Left ventricle myocardium inferior (tissue), 1 donor: ENCODE measurements around the gene SV2B. TPM values are rescaled to one million over a fixed set of nuclear protein-coding genes. Genes with fewer than 3 reads are reported as not detected.
"Not testable (repeated sequence)": the region's sequence is repeated elsewhere in the genome, so short reads cannot be mapped to it uniquely, and the experiment has no call there.

Experiments used
- DNase-seq: peaks from one replicate; pipeline ENCODE4 v3.0.0-alpha.2; 2020
- H3K27ac ChIP-seq: fragments of 200-600 bp; replicated peaks from 2 replicates; pipeline ENCODE4 v1.8.0; 2021
- H3K27me3 ChIP-seq: fragments of 200-600 bp; 2 replicates; pipeline ENCODE4 v1.8.0; 2021; ENCODE audit warnings: low read depth
- H3K36me3 ChIP-seq: fragments of 200-600 bp; 2 replicates; pipeline ENCODE4 v1.8.0; 2021
- H3K4me1 ChIP-seq: fragments of 200-600 bp; 2 replicates; pipeline ENCODE4 v1.8.0; 2021
- H3K4me3 ChIP-seq: fragments of 200-600 bp; 2 replicates; pipeline ENCODE4 v1.8.0; 2021; ENCODE audit warnings: mild to moderate bottlenecking, moderate library complexity
- H3K9me3 ChIP-seq: fragments of 200-600 bp; replicated peaks from 2 replicates; pipeline ENCODE4 v1.8.0; 2021
- CTCF ChIP-seq: fragments of 200-600 bp; IDR thresholded peaks from 2 replicates; pipeline ENCODE4 v1.8.0; 2021; ENCODE audit warnings: antibody characterized with exemption, mild to moderate bottlenecking, borderline replicate concordance
- intact Hi-C: fragments of 100-400 bp; cut with micrococcal nuclease; formaldehyde crosslinking; loops from one replicate; pipeline ENCODE4 v1.11.0; 2022
- total RNA-seq: library from RNA; stranded (reverse); fragmentation: NEBNext Ultra II Directional; extraction: Animal tissue kit (Norgen Biotek cat#: 25700); gene quantifications from one replicate; pipeline ENCODE4 v1.2.1, GENCODE V29; 2021
- donor health status: DM: no; HTN: yes; CAD: no; lungs with severe emphysema.

Gene SV2B
- total RNA-seq, 1 donor from 2014 or later = 2.8 TPM

- Histone ChIP-seq H3K27me3 (no peaks in the 10 kb centered on the region), H3K4me3 (no peak overlapping the region), H3K9me3 (peaks cover 33% of the 10 kb centered on the region), H3K4me1 (no peaks in the 10 kb centered on the region), H3K27ac (no peak overlapping the region), H3K36me3 (no peaks in the 10 kb centered on the region)
- no peak for DNase-seq
- intact Hi-C loops = no loop called here
- TF ChIP-seq CTCF = no peak
Observed at GRCh38 chr15:91077029-91077428, 23.0 kb upstream of the SV2B start.

- intact Hi-C loops = not testable (repeated sequence)
Observed at GRCh38 chr15:91093866-91094265, 6.2 kb upstream of the SV2B start.

DNA sequence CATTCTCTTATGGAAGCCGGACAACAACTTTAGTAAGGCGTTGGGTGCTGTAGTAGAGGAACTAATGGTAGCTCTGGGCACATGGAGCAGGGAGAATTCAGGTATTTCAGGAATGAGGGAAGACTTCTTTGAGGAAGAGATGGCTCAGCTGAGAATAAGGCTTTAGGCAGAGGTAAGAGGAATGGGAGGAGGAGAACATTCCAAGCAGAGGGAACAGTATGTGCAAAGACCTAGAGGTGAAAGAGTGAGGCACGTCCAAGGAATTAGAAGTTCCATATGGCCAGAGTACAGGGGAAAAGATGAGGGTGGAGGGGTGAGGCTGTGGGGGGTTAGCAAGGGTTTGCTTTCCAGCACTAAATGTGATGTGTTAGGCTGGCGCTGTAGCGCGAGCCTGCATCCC is 1.6 kb upstream of the SV2B start:
- no peak for DNase-seq
- intact Hi-C loops = no loop called here
- Histone ChIP-seq H3K36me3 (no peaks in the 10 kb centered on the region), H3K4me3 (no peak overlapping the region), H3K27me3 (peaks cover 63% of the 10 kb centered on the region), H3K9me3 (peaks cover 10% of the 10 kb centered on the region), H3K27ac (no peak overlapping the region), H3K4me1 (peaks cover 44% of the 10 kb centered on the region)
- no peak for TF ChIP-seq CTCF

More at GRCh38 chr15:91093866-91094265, 6.2 kb upstream of the SV2B start:
- Histone ChIP-seq H3K27me3 (peaks cover 49% of the 10 kb centered on the region), H3K9me3 (peaks cover 15% of the 10 kb centered on the region)
- not testable (repeated sequence) for H3K36me3 ChIP-seq, H3K27ac ChIP-seq, H3K4me3 ChIP-seq, H3K4me1 ChIP-seq, DNase-seq

GRCh38 chr15:91099616-91099994 is 452 bp upstream of the SV2B start:
- no peaks in the 10 kb centered on the region for H3K36me3 ChIP-seq
- TF ChIP-seq CTCF = peak; percentile 21
- peak overlapping the region; percentile 73 for H3K4me3 ChIP-seq
- H3K9me3 ChIP-seq = peaks cover 4% of the 10 kb centered on the region
- peaks cover 55% of the 10 kb centered on the region for H3K4me1 ChIP-seq
- peak overlapping the region; percentile 48 for H3K27ac ChIP-seq
- DNase-seq = peak; percentile 27
- intact Hi-C loops = no loop called here
- H3K27me3 ChIP-seq = peaks cover 63% of the 10 kb centered on the region

GRCh38 chr15:91100814-91101607 is 954 bp downstream of the SV2B start:
- Histone ChIP-seq H3K4me1 (peaks cover 56% of the 10 kb centered on the region), H3K27ac (peak overlapping the region; percentile 48), H3K27me3 (peaks cover 50% of the 10 kb centered on the region), H3K36me3 (no peaks in the 10 kb centered on the region), H3K9me3 (no peaks in the 10 kb centered on the region), H3K4me3 (peak overlapping the region; percentile 73)
- intact Hi-C loops = no loop called here
- DNase-seq = no peak
- TF ChIP-seq CTCF = no peak

DNA sequence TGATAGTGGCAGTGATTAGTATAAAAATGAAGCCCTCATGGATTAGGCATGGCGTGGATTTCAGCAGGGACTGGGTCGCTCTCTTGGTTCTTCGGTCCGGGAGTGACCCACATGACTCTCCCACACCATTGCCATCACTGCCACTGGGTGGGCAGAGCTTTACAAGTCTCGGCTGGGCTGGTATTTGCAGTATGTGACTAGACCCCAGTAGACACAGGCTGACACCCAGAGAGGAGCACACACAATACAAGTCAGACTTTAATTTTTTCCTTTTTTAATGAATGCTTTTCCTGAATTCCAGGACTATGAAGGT is 1.5 kb downstream of the SV2B start:
- intact Hi-C loops = no loop called here

More for the DNA sequence above, 1.5 kb downstream of the SV2B start:
- TF ChIP-seq CTCF = no peak
- Histone ChIP-seq H3K27ac (no peak overlapping the region), H3K4me1 (peaks cover 56% of the 10 kb centered on the region), H3K4me3 (peak overlapping the region; percentile 73), H3K27me3 (peaks cover 48% of the 10 kb centered on the region), H3K36me3 (no peaks in the 10 kb centered on the region), H3K9me3 (no peaks in the 10 kb centered on the region)
- DNase-seq = no peak
